Heart left ventricle (tissue), 16 donors: ENCODE measurements around the gene GALNT9. TPM values are rescaled to one million over a fixed set of nuclear protein-coding genes. Genes with fewer than 3 reads are reported as not detected.

ENCODE experiments used
- ATAC-seq, 4 donors: fragments of 200-7000 bp; cut with Tn5 transposase; one replicate each; pipeline ENCODE4 v1.9.1; 2020 to 2022; ENCODE audit warnings: moderate library complexity in 4 of 4, mild to moderate bottlenecking in 3 of 4, moderate number of reproducible peaks in 1 of 4
- DNase-seq, 5 donors: peaks; one replicate each; pipeline ENCODE4 v3.0.0-alpha.2; 2020
- H3K27ac ChIP-seq, 12 donors: fragments of 200-600 bp; sonication (generic) in 4 of 12; one replicate each; pipeline versions ENCODE4 v1.5.0 to v1.8.0; 2016 to 2022; ENCODE audit warnings: mild to moderate bottlenecking in 2 of 12
- H3K27me3 ChIP-seq, 9 donors: fragments of 200-600 bp; sonication (generic) in 2 of 9; one replicate each; pipeline versions ENCODE4 v1.5.1 to v1.8.0; 2016 to 2022; ENCODE audit warnings: mild to moderate bottlenecking in 3 of 9
- H3K36me3 ChIP-seq, 9 donors: fragments of 200-600 bp; sonication (generic) in 2 of 9; one replicate each; pipeline versions ENCODE4 v1.5.0 to v1.8.0; 2018 to 2022; ENCODE audit warnings: mild to moderate bottlenecking in 2 of 9
- H3K4me1 ChIP-seq, 12 donors: fragments of 200-600 bp; sonication (generic) in 4 of 12; one replicate each; pipeline versions ENCODE4 v1.5.0 to v1.8.0; 2016 to 2022; ENCODE audit warnings: mild to moderate bottlenecking in 3 of 12
- H3K4me3 ChIP-seq, 12 donors: fragments of 200-600 bp; sonication (generic) in 4 of 12; one replicate each; pipeline versions ENCODE4 v1.5.0 to v1.8.0; 2017 to 2022; ENCODE audit warnings: mild to moderate bottlenecking in 9 of 12, moderate library complexity in 4 of 12
- H3K9me3 ChIP-seq, 12 donors: fragments of 200-600 bp; sonication (generic) in 4 of 12; one replicate each; pipeline versions ENCODE4 v1.5.0 to v1.8.0; 2016 to 2022; ENCODE audit warnings: mild to moderate bottlenecking in 1 of 12
- CTCF ChIP-seq, 12 donors: fragments of 200-600 bp; sonication (generic) in 4 of 12; IDR thresholded peaks; one replicate each; pipeline versions ENCODE4 v1.5.0 to v1.8.0; 2018 to 2022; ENCODE audit warnings: antibody characterized with exemption in 12 of 12, mild to moderate bottlenecking in 5 of 12
- POLR2A ChIP-seq, 2 donors: fragments of 450-650 bp; IDR thresholded peaks; one replicate each; pipeline ENCODE4 v1.6.1; 2017; ENCODE audit warnings: antibody characterized with exemption in 2 of 2, mild to moderate bottlenecking in 2 of 2, moderate library complexity in 2 of 2
- WGBS, 4 donors: extraction: QIAGEN DNeasy Blood & Tissue Kit in 2 of 4; methylation state at CpG; one replicate each; pipeline versions ENCODE4 v1.1.5 to v1.1.7; 2013 to 2018; 5-methylcytosine and 5-hydroxymethylcytosine counted together
- intact Hi-C, 10 donors: fragments of 100-400 bp; cut with DNase I; formaldehyde crosslinking; loops; one replicate each; pipeline versions ENCODE4 v1.11.1 to v1.14.2; 2022
- polyA plus RNA-seq, 2 donors: library from polyadenylated mRNA; stranded (reverse); fragments of 200-250 nt; gene quantifications; one replicate each; pipeline ENCODE4 v1.2.3, GENCODE V29; 2013
- total RNA-seq, 9 donors: library from RNA; depleted of rRNA in 2 of 9; stranded (reverse); fragments of >200 nt in 2 of 9; fragmentation: NEBNext Ultra II Directional in 3 of 9; extraction: Animal tissue kit (Norgen Biotek cat#: 25700) in 3 of 9; gene quantifications; one replicate each; pipeline versions ENCODE4 v1.1.0 to v1.2.4, GENCODE V29; 2016 to 2023
- donor health status: ischemic (EF 13 %, LVEDD 7.1; RV severe dilation, severe dysfunction).
- donor health status: healthy with polysubstance abuse.
- donor health status: DM: no; HTN: yes; CAD: no.
- donor health status: DM: no; HTN: no; CAD: no.
- donor health status: ischemic (EF 25% LVEDD 6.9; RV normal size, moderate dysfunction).
- donor health status: ischemic (EF 25% LVEDD 5.7; RV mildly dilated, moderate dysfunction).
- donor health status: healthy.
- donor health status: DM: yes; HTN: yes; CAD: no.
- donor health status: ischemic (EF 35%, LVEDD 5.7; RV mildly dilated, moderate dysfunction).
- donor health status: nonischemic (EF 11% LVEDD 7.7; RV severe dilation, severe dysfunction).
- donor health status: DM: yes; HTN: yes; CAD: no.
- donor health status: PGD.
- donor health status: ischemic (EF 29% LVEDD 5.4; RV normal size, mild dysfunction).
- donor health status: nonischemic (EF 23%, LVEDD 6.1; RV moderate dilation, normal function).

The GALNT9 gene
- total and polyA plus RNA-seq, 11 donors, result 10.3 TPM; not detected in 10

- Histone ChIP-seq H3K27me3 (no peaks in the 10 kb centered on the region), H3K27ac (no peak overlapping the region), H3K9me3 (no peaks in the 10 kb centered on the region), H3K4me1 (peaks cover 0 to 12% (median 4%) of the 10 kb centered on the region in 12 donors), H3K4me3 (peak overlapping the region in 10 of 12 donors; percentile 10 to 52 (median 30)), H3K36me3 (peaks cover 0 to 19% (median 4%) of the 10 kb centered on the region in 9 donors)
- TF ChIP-seq CTCF (IDR thresholded peaks at IDR 0.05) (peak; percentile 84 to 94 (median 90)), POLR2A (IDR thresholded peaks at IDR 0.05) (no peak)
- 36 to 51% (median 38%) methylated on average over 24 to 41 of the region's 41 CpGs for WGBS, 4 donors
- intact Hi-C loops, result loop anchor here in 9 of 10 donors (2.0 to 10.0 kb wide), 11 partner anchors 63 to 791 kb away; partner anchors contain the start of genes P2RX2 (in 4 of the 9) and LRCOL1 (in 3 of the 9)
- peak; percentile 45 to 83 (median 58) for DNase-seq
- ATAC-seq, result peak; percentile 85 to 96 (median 90)
Measured at GRCh38 chr12:132153501-132154340, 175.7 kb downstream of the GALNT9 start.

- no peak overlapping the region for H3K4me3 ChIP-seq
- peaks cover 0 to 12% (median 4%) of the 10 kb centered on the region in 12 donors for H3K4me1 ChIP-seq
- no peak overlapping the region for H3K27ac ChIP-seq
- TF ChIP-seq POLR2A (IDR thresholded peaks at IDR 0.05), result no peak
- no peak for TF ChIP-seq CTCF (IDR thresholded peaks at IDR 0.05)
- H3K9me3 ChIP-seq, result no peaks in the 10 kb centered on the region
- intact Hi-C loops, result loop anchor here in 8 of 10 donors (5.0 to 10.0 kb wide), 6 partner anchors 262 to 792 kb away; partner anchors contain the start of genes P2RX2 (in 4 of the 8) and LRCOL1 (in 3 of the 8)
- H3K27me3 ChIP-seq, result no peaks in the 10 kb centered on the region
- ATAC-seq (no peak), DNase-seq (peak in 2 of 5 donors; percentile 18 to 46)
- WGBS, 4 donors, result 89 to 95% (median 92%) methylated on average over 19 to 20 of the region's 20 CpGs
- H3K36me3 ChIP-seq, result peaks cover 0 to 26% (median 4%) of the 10 kb centered on the region in 9 donors
Measured at GRCh38 chr12:132152953-132153352, 176.4 kb downstream of the GALNT9 start.

GRCh38 chr12:132152411-132152821 is 177.0 kb downstream of the GALNT9 start:
- intact Hi-C loops, result loop anchor here in 8 of 10 donors (5.0 to 10.0 kb wide), 6 partner anchors 262 to 792 kb away; partner anchors contain the start of genes P2RX2 (in 4 of the 8) and LRCOL1 (in 3 of the 8)
- no peaks in the 10 kb centered on the region for H3K27me3 ChIP-seq
- H3K4me3 ChIP-seq, result no peak overlapping the region
- peak in 1 of 5 donors; percentile 17 for DNase-seq
- no peak overlapping the region for H3K27ac ChIP-seq
- H3K36me3 ChIP-seq, result peaks cover 0 to 32% (median 4%) of the 10 kb centered on the region in 9 donors
- no peaks in the 10 kb centered on the region for H3K9me3 ChIP-seq
- 93 to 95% (median 94%) methylated on average over 9 of the region's 9 CpGs for WGBS, 4 donors
- no peak for TF ChIP-seq CTCF (IDR thresholded peaks at IDR 0.05)
- no peak for TF ChIP-seq POLR2A (IDR thresholded peaks at IDR 0.05)
- peaks cover 0 to 12% (median 4%) of the 10 kb centered on the region in 12 donors for H3K4me1 ChIP-seq
- no peak for ATAC-seq
